H1 (cell line): ENCODE results near the gene ZNF219. TPM values are rescaled to one million over a fixed set of nuclear protein-coding genes. Genes with fewer than 3 reads are reported as not detected.

ENCODE experiments used
- CTCF ChIA-PET: fragments of 300-600 bp; sonication (Branson Sonifier 250); formaldehyde crosslinking; loops from one replicate; lab custom pipeline; 2021; ENCODE audit not compliant: partially characterized antibody; lab: Charles Lee
- POLR2A ChIA-PET: fragments of 300-600 bp; sonication (Branson Sonifier 250); formaldehyde crosslinking; loops from one replicate; lab custom pipeline; 2021; ENCODE audit warnings: inconsistent platforms; ENCODE audit not compliant: partially characterized antibody; lab: Charles Lee
- DNase-seq, 2 experiments: peaks; one replicate each; pipeline versions ENCODE4 v3.0.0 to v3.0.0-alpha.2; 2010 to 2022; ENCODE audit warnings: low spot score in 2 of 2, low read depth in 1 of 2, mixed read lengths in 1 of 2
- FAIRE-seq: peaks from 2 replicates; lab custom pipeline; 2011; peaks lifted over from hg19 to GRCh38; lab: Jason Lieb, UNC
- H2AFZ ChIP-seq: 2 replicates; pipeline ENCODE4 v1.8.1; 2012; ENCODE audit warnings: low read length, inconsistent platforms
- H2AK5ac ChIP-seq: 2 replicates; pipeline ENCODE4 v1.6.1; 2013; ENCODE audit warnings: low read depth, low read length
- H2BK120ac ChIP-seq: replicated peaks from 2 replicates; pipeline ENCODE3; 2013; ENCODE audit warnings: low read depth, low read length, inconsistent platforms
- H2BK12ac ChIP-seq: 2 replicates; pipeline ENCODE4 v1.6.1; 2013; ENCODE audit warnings: low read depth, low read length
- H2BK15ac ChIP-seq: 2 replicates; pipeline ENCODE4 v1.6.1; 2013; ENCODE audit warnings: low read length
- H2BK20ac ChIP-seq: 2 replicates; pipeline ENCODE4 v1.6.1; 2013; ENCODE audit warnings: low read length
- H2BK5ac ChIP-seq: 2 replicates; pipeline ENCODE4 v1.6.1; 2013; ENCODE audit warnings: low read depth, low read length
- H3K14ac ChIP-seq: 2 replicates; pipeline ENCODE4 v1.6.1; 2013; ENCODE audit warnings: inconsistent platforms; ENCODE audit not compliant: insufficient read length
- H3K18ac ChIP-seq: 2 replicates; pipeline ENCODE4 v1.6.1; 2013; ENCODE audit warnings: low read length; ENCODE audit errors: extremely low read depth
- H3K23ac ChIP-seq: 2 replicates; pipeline ENCODE4 v1.6.1; 2013; ENCODE audit warnings: inconsistent platforms; ENCODE audit not compliant: insufficient read length
- H3K23me2 ChIP-seq: 2 replicates; pipeline ENCODE4 v1.6.1; 2013; ENCODE audit warnings: low read depth, low read length
- H3K27ac ChIP-seq: 2 replicates; pipeline ENCODE4 v1.6.1; 2011; ENCODE audit warnings: low read depth, low read length, inconsistent platforms
- H3K27me3 ChIP-seq, 4 experiments: replicated peaks in 1 of 4; 1 replicate in 1 of 4; 2 replicates in 3 of 4; pipeline versions ENCODE4 v1.6.1 to v1.8.1; 2011 to 2013; ENCODE audit warnings: low read length in 3 of 4, mild to moderate bottlenecking in 3 of 4, inconsistent platforms in 2 of 4, mixed read lengths in 2 of 4, moderate library complexity in 1 of 4; ENCODE audit not compliant: control insufficient read depth in 3 of 4, insufficient read depth in 3 of 4; ENCODE audit errors: extremely low read depth in 1 of 4
- H3K36me3 ChIP-seq, 4 experiments: 2 replicates each; pipeline versions ENCODE4 v1.6.1 to v1.8.1; 2011 to 2013; ENCODE audit warnings: mild to moderate bottlenecking in 4 of 4, low read length in 3 of 4, moderate library complexity in 2 of 4, control low read depth in 1 of 4, inconsistent platforms in 1 of 4; ENCODE audit not compliant: insufficient read depth in 4 of 4, control insufficient read depth in 2 of 4
- H3K4ac ChIP-seq: replicated peaks from 2 replicates; pipeline ENCODE3; 2013; ENCODE audit warnings: low read length, low read depth, mixed read lengths, inconsistent platforms; ENCODE audit not compliant: insufficient read length
- H3K4me1 ChIP-seq, 4 experiments: replicated peaks in 1 of 4; 1 replicate in 1 of 4; 2 replicates in 3 of 4; pipeline versions ENCODE4 v1.6.1 to v1.8.1; 2011 to 2013; ENCODE audit warnings: low read length in 3 of 4, inconsistent platforms in 2 of 4, mixed read lengths in 1 of 4; ENCODE audit not compliant: insufficient read depth in 4 of 4, control insufficient read depth in 3 of 4
- H3K4me2 ChIP-seq, 2 experiments: 2 replicates each; pipeline versions ENCODE4 v1.6.1 to v1.8.1; 2011 to 2013; ENCODE audit warnings: low read depth in 2 of 2, low read length in 2 of 2, control low read depth in 1 of 2, inconsistent platforms in 1 of 2, mild to moderate bottlenecking in 1 of 2; ENCODE audit not compliant: insufficient read depth in 1 of 2
- H3K4me3 ChIP-seq, 4 experiments: fragments of 200-600, 300-600 bp in 1 of 4; sonication (generic), shearing (Covaris generic), sonication (Bioruptor Twin) in 1 of 4; 2 replicates each; pipeline versions ENCODE4 v1.5.1 to v1.8.1; 2011 to 2016; ENCODE audit warnings: low read length in 4 of 4, low read depth in 3 of 4, control low read depth in 2 of 4, inconsistent platforms in 2 of 4, mild to moderate bottlenecking in 2 of 4, mixed read lengths in 1 of 4, moderate library complexity in 1 of 4; ENCODE audit not compliant: insufficient read depth in 2 of 4; ENCODE audit errors: extremely low read depth in 1 of 4
- H3K56ac ChIP-seq: replicated peaks from 2 replicates; pipeline ENCODE3; 2013; ENCODE audit warnings: low read depth, mild to moderate bottlenecking, mixed read lengths, low read length, inconsistent platforms; ENCODE audit not compliant: insufficient read length
- H3K79me1 ChIP-seq: 2 replicates; pipeline ENCODE4 v1.6.1; 2013; ENCODE audit warnings: low read depth, low read length, control low read depth
- H3K79me2 ChIP-seq, 2 experiments: 2 replicates each; pipeline versions ENCODE4 v1.6.1 to v1.8.1; 2012 to 2013; ENCODE audit warnings: low read length in 2 of 2, mild to moderate bottlenecking in 2 of 2, inconsistent platforms in 1 of 2; ENCODE audit not compliant: insufficient read depth in 2 of 2, control insufficient read depth in 1 of 2
- H3K9ac ChIP-seq, 4 experiments: replicated peaks in 1 of 4; 1 replicate in 1 of 4; 2 replicates in 3 of 4; pipeline versions ENCODE4 v1.6.1 to v1.8.1; 2011 to 2013; ENCODE audit warnings: low read depth in 3 of 4, low read length in 3 of 4, control low read depth in 2 of 4, mild to moderate bottlenecking in 2 of 4, moderate library complexity in 2 of 4, inconsistent platforms in 1 of 4; ENCODE audit errors: extremely low read depth in 1 of 4
- H3K9me3 ChIP-seq, 2 experiments: 2 replicates each; pipeline versions ENCODE4 v1.6.1 to v1.8.1; 2012 to 2013; ENCODE audit warnings: mild to moderate bottlenecking in 2 of 2, moderate library complexity in 2 of 2, control low read depth in 1 of 2, inconsistent platforms in 1 of 2, low read depth in 1 of 2, low read length in 1 of 2, mixed read lengths in 1 of 2; ENCODE audit not compliant: insufficient read depth in 2 of 2
- H4K20me1 ChIP-seq, 2 experiments: replicated peaks in 1 of 2; 2 replicates each; pipeline versions ENCODE3 to v1.8.1; 2011 to 2013; ENCODE audit warnings: inconsistent platforms in 2 of 2, low read length in 2 of 2, mild to moderate bottlenecking in 1 of 2; ENCODE audit not compliant: insufficient read depth in 2 of 2, control insufficient read depth in 1 of 2
- H4K5ac ChIP-seq: 2 replicates; pipeline ENCODE4 v1.6.1; 2013; ENCODE audit warnings: low read length, low read depth, mixed read lengths, inconsistent platforms; ENCODE audit not compliant: insufficient read length
- H4K8ac ChIP-seq: 2 replicates; pipeline ENCODE4 v1.8.0; 2013; ENCODE audit warnings: mild to moderate bottlenecking, moderate library complexity, low read length, inconsistent platforms; ENCODE audit not compliant: insufficient read depth; ENCODE audit errors: extremely low read depth
- H4K91ac ChIP-seq: replicated peaks from 2 replicates; pipeline ENCODE3; 2013; ENCODE audit warnings: low read length, mixed read lengths, inconsistent platforms; ENCODE audit not compliant: insufficient read length
- BACH1 ChIP-seq: IDR thresholded peaks from 2 replicates; pipeline ENCODE4 v1.6.1; 2012; ENCODE audit warnings: low read length, improper control_type of control experiment
- BCL11A ChIP-seq, 2 experiments: IDR thresholded peaks; one replicate each; pipeline ENCODE4 v1.6.1; 2011; ENCODE audit warnings: low read depth in 2 of 2, low read length in 2 of 2, mild to moderate bottlenecking in 2 of 2
- CHD2 ChIP-seq: IDR thresholded peaks from 2 replicates; pipeline ENCODE4 v1.6.1; 2012; ENCODE audit warnings: low read length, improper control_type of control experiment
- CTBP2 ChIP-seq: IDR thresholded peaks from 2 replicates; pipeline ENCODE4 v1.7.0; 2011; ENCODE audit warnings: borderline replicate concordance, mild to moderate bottlenecking, moderate library complexity, mixed read lengths, low read length; ENCODE audit not compliant: insufficient read depth, insufficient read length
- CTCF ChIP-seq, 3 experiments: IDR thresholded peaks; 1 replicate in 2 of 3; 2 replicates in 1 of 3; pipeline versions ENCODE4 v1.5.1 to v1.6.1; 2011; ENCODE audit warnings: low read length in 3 of 3, mild to moderate bottlenecking in 3 of 3, inconsistent platforms in 2 of 3, low read depth in 1 of 3, moderate library complexity in 1 of 3; ENCODE audit not compliant: insufficient read depth in 1 of 3; ENCODE audit errors: control extremely low read depth in 1 of 3
- KDM4A ChIP-seq: IDR thresholded peaks from one replicate; pipeline ENCODE4 v1.7.1; 2012; ENCODE audit warnings: low read depth, mild to moderate bottlenecking, moderate library complexity, low read length, inconsistent platforms; ENCODE audit not compliant: severe bottlenecking
- RBBP5 ChIP-seq: IDR thresholded peaks from 2 replicates; pipeline ENCODE4 v1.7.1; 2012; ENCODE audit warnings: low read depth, mild to moderate bottlenecking, inconsistent platforms, low read length, moderate library complexity, borderline replicate concordance
- RNF2 ChIP-seq: fragments of 200-900, 300-1000 bp; sonication (generic); IDR thresholded peaks from 2 replicates; pipeline ENCODE4 v1.7.1; 2016; ENCODE audit warnings: borderline replicate concordance, low read depth, mild to moderate bottlenecking, antibody characterized with exemption, low read length; ENCODE audit not compliant: poor library complexity, severe bottlenecking; ENCODE audit errors: missing control alignments
- SRF ChIP-seq: IDR thresholded peaks from 2 replicates; pipeline ENCODE4 v1.6.1; 2011; ENCODE audit warnings: mild to moderate bottlenecking, low read depth, low read length, moderate library complexity
- WGBS, 2 experiments: shearing (Covaris generic) in 1 of 2; methylation state at CpG; one replicate each; pipeline versions ENCODE4 v1.1.6 to v1.1.7; 2013 to 2015; ENCODE audit warnings: low lambda C conversion rate in 2 of 2, mixed read lengths in 2 of 2, inconsistent platforms in 1 of 2, low coverage in 1 of 2, missing lambda C conversion rate in 1 of 2; ENCODE audit not compliant: insufficient replicate concordance in 2 of 2, insufficient coverage in 1 of 2, insufficient read length in 1 of 2; ENCODE audit errors: extremely low coverage in 1 of 2, missing lambda C conversion rate in 1 of 2; 5-methylcytosine and 5-hydroxymethylcytosine counted together
- polyA plus RNA-seq, 7 experiments: library from polyadenylated mRNA; depleted of rRNA in 3 of 7; stranded (reverse) in 5 of 7; unstranded in 2 of 7; fragments of >200 nt in 5 of 7; fragments of 200-250 nt in 2 of 7; gene quantifications; 1 replicate in 5 of 7; 2 replicates in 1 of 7; 4 replicates in 1 of 7; pipeline versions ENCODE4 v1.2.1 to v1.2.3, GENCODE V29; 2011 to 2013; ENCODE audit warnings: missing spikeins in 2 of 7, mixed read lengths in 2 of 7
- total RNA-seq: library from RNA; stranded (reverse); fragmentation: NEBNext Ultra II Directional; extraction: Animal tissue kit (Norgen Biotek cat#: 25700); gene quantifications from 2 replicates; pipeline ENCODE4 v1.2.1, GENCODE V29; 2021

The ZNF219 gene
- total and polyA plus RNA-seq, 2 of the 8 experiments (the other 6 are each of a cell fraction or from before 2014, with no cell fraction given) = 113 to 160 TPM

DNA sequence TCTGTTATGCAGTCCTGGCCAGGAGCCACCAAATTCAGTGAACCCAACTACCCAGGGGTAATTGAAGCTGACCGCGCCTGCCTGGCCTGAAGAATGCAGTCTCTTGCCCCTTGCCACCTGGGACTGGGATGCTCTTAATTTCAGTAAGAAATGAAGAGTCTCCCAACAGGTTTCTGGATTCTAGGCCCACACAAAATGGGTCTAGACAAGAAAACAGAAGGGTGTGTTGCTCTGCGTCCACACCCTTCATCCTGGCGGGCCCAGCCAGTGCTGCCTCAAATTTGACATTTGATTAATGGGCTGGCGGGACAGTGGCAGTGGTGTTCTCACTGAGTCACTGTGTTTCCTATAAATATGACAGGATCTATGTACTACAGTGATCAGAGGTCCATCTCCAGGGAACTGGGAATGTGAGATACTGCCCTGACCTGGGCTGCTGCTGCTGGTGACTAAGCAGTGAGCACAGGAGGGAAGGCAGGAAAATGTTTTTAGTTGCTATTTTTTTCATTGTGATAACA, 8.9 kb upstream of the ZNF219 start:
- Histone ChIP-seq H3K23ac (no peak overlapping the region), H4K5ac (no peak overlapping the region), H2BK20ac (no peak overlapping the region), H3K4me2 (no peak overlapping the region), H2BK120ac (no peak overlapping the region), H4K91ac (no peak overlapping the region), H3K4me1 (peaks cover 0 to 18% (median 11%) of the 10 kb centered on the region in 4 experiments; a peak in 5 of 7 replicates), H3K79me2 (peaks cover 0 to under 1% of the 10 kb centered on the region in 2 experiments; a peak in 1 of 4 replicates), H3K79me1 (no peaks in the 10 kb centered on the region), H3K14ac (no peak overlapping the region), H3K9me3 (no peaks in the 10 kb centered on the region), H2BK12ac (no peak overlapping the region), H3K18ac (no peak overlapping the region; the same call in 1 of the 2 replicates), H3K4me3 (no peak overlapping the region; a peak in 1 of 8 replicates), H3K56ac (no peak overlapping the region), H3K36me3 (no peaks in the 10 kb centered on the region), H3K9ac (no peak overlapping the region), H2BK5ac (no peak overlapping the region; the same call in 1 of the 2 replicates), H3K27ac (no peak overlapping the region), H3K23me2 (peaks cover 7% of the 10 kb centered on the region), H4K20me1 (no peaks in the 10 kb centered on the region), H3K27me3 (no peaks in the 10 kb centered on the region), H2AK5ac (no peak overlapping the region), H3K4ac (no peak overlapping the region), H2AFZ (peak overlapping the region; percentile 64; the same call in 1 of the 2 replicates), H2BK15ac (no peak overlapping the region), H4K8ac (0 out of 2 replicates have a peak overlapping the region, but pooled peaks have one; percentile 31)
- CTCF ChIA-PET = interaction anchor here (0.7 to 11.0 kb wide), 13 partner anchors 10 to 147 kb away, joined by 3 to 239 read pairs (median 4); partner anchors contain the start of gene ARHGEF40
- FAIRE-seq (no peak), DNase-seq (no peak)
- WGBS, 2 experiments = 78% methylated on average over 5 of the region's 5 CpGs; no CpG with 5 or more reads in 1 of the 2 experiments
- POLR2A ChIA-PET = interaction anchor here (1.1 to 3.8 kb wide), 3 partner anchors 11 to 36 kb away, joined by 5 to 17 read pairs (median 5); partner anchors contain the start of gene ARHGEF40
- no peak for TF ChIP-seq CHD2
- TF ChIP-seq CTBP2 = no peak
- no peak for TF ChIP-seq RNF2
- TF ChIP-seq CTCF (IDR thresholded peaks at IDR 0.05; ENCODE audit: control extremely low read depth in 1 of 3, insufficient read depth in 1 of 3, low read depth in 1 of 3, low read length in 3 of 3) = no peak
- no peak for TF ChIP-seq BCL11A (IDR thresholded peaks at IDR 0.05; ENCODE audit: low read depth in 2 of 2, low read length in 2 of 2)
- TF ChIP-seq RBBP5 = no peak
- TF ChIP-seq BACH1 = no peak
- no peak for TF ChIP-seq KDM4A
- no peak for TF ChIP-seq SRF
